ENCODE data around the gene JAK3.
"Not testable (repeated sequence)": the region's sequence is repeated elsewhere in the genome, so short reads cannot be mapped to it uniquely, and the experiment has no call there.

- TF ChIP-seq CTCF, POLR2A (IDR thresholded peaks at IDR 0.05): not testable (repeated sequence)
These were observed 64.1 kb downstream of the JAK3 start for GRCh38 chr19:17783721-17784120.
